DND-41 (cell line): ENCODE results near the gene PRDM2.

Experiments
- ATAC-seq: fragments of 200-7000 bp; cut with Tn5 transposase; 3 replicates; pipeline ENCODE4 v1.9.1; 2021; ENCODE audit warnings: low read depth; ENCODE audit not compliant: insufficient read depth
- DNase-seq: peaks from one replicate; pipeline ENCODE4 v3.0.0-alpha.2; 2020
- H2AFZ ChIP-seq: 2 replicates; pipeline ENCODE4 v1.6.0; 2012; ENCODE audit warnings: low read depth, low read length
- H3K27ac ChIP-seq: 2 replicates; pipeline ENCODE4 v1.5.1; 2012; ENCODE audit warnings: low read length, inconsistent platforms
- H3K27me3 ChIP-seq: fragments of 200-600 bp; sonication (generic); 2 replicates; pipeline ENCODE4 v1.6.0; 2012; ENCODE audit warnings: low read length, mild to moderate bottlenecking, inconsistent platforms; ENCODE audit not compliant: insufficient read depth, poor library complexity
- H3K36me3 ChIP-seq: 2 replicates; pipeline ENCODE4 v1.5.1; 2012; ENCODE audit warnings: low read length, inconsistent platforms; ENCODE audit not compliant: insufficient read depth
- H3K4me1 ChIP-seq: 2 replicates; pipeline ENCODE4 v1.5.1; 2012; ENCODE audit warnings: mild to moderate bottlenecking, low read length; ENCODE audit not compliant: insufficient read depth
- H3K4me2 ChIP-seq: 2 replicates; pipeline ENCODE4 v1.6.0; 2012; ENCODE audit warnings: mild to moderate bottlenecking, moderate library complexity, low read length, inconsistent platforms; ENCODE audit not compliant: insufficient read depth
- H3K4me3 ChIP-seq, 2 experiments: fragments of 200-600 bp in 1 of 2; shearing (Covaris generic) in 1 of 2; 2 replicates each; pipeline ENCODE4 v1.5.1; 2012 to 2016; ENCODE audit warnings: inconsistent platforms in 2 of 2, low read length in 2 of 2, mild to moderate bottlenecking in 2 of 2, low read depth in 1 of 2, moderate library complexity in 1 of 2
- H3K79me2 ChIP-seq: 2 replicates; pipeline ENCODE4 v1.6.0; 2012; ENCODE audit warnings: low read length, inconsistent platforms; ENCODE audit not compliant: insufficient read depth
- H3K9ac ChIP-seq: 2 replicates; pipeline ENCODE4 v1.6.0; 2012; ENCODE audit warnings: low read depth, mild to moderate bottlenecking, inconsistent platforms, low read length, moderate library complexity
- H3K9me3 ChIP-seq: 2 replicates; pipeline ENCODE4 v1.5.1; 2012; ENCODE audit warnings: low read length, moderate library complexity, mild to moderate bottlenecking, inconsistent platforms; ENCODE audit not compliant: insufficient read depth, severe bottlenecking
- H4K20me1 ChIP-seq: 2 replicates; pipeline ENCODE4 v1.6.0; 2012; ENCODE audit warnings: low read length; ENCODE audit not compliant: insufficient read depth
- EZH2 ChIP-seq: IDR thresholded peaks from 3 replicates; pipeline ENCODE4 v1.6.1; 2012; ENCODE audit warnings: borderline replicate concordance, low read depth, mild to moderate bottlenecking, moderate library complexity, low read length, inconsistent platforms; ENCODE audit not compliant: severe bottlenecking
- TF ChIP-seq, protein P1 (sequence below): IDR thresholded peaks from 2 replicates; pipeline ENCODE4 v1.5.1; 2012; ENCODE audit warnings: borderline replicate concordance, low read length, moderate library complexity, mild to moderate bottlenecking; ENCODE audit not compliant: poor library complexity, severe bottlenecking; ENCODE audit errors: extremely low read depth

The PRDM2 gene

DNA sequence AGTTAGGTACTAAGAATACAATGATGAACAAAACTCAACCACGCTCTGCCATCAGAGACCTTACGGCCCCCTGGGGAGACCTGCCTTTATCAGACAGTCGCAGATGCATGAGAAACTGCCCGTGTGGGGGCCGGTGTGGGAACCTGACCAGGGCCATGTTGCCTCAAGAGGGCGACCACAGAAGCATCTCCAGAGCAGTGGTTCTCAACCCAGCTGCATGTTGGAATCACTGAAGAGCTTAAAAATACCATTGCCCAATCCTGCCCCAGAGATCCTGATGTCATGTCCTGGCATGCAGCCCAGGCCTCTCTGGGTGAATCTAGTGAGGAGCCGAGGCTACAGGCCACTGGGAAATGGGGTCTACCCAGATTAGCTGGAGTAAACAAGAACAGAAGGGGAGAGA is 108.7 kb downstream of the PRDM2 start:
- Histone ChIP-seq H3K36me3 (no peaks in the 10 kb centered on the region), H3K4me3 (no peak overlapping the region), H3K27ac (no peak overlapping the region), H3K9ac (no peak overlapping the region), H3K79me2 (no peaks in the 10 kb centered on the region), H3K4me1 (no peaks in the 10 kb centered on the region), H4K20me1 (peaks cover 46% of the 10 kb centered on the region), H3K9me3 (no peaks in the 10 kb centered on the region), H3K4me2 (no peak overlapping the region), H2AFZ (no peak overlapping the region), H3K27me3 (no peaks in the 10 kb centered on the region)
- DNase-seq, result no peak
- ATAC-seq, result no peak
- no peak for TF ChIP-seq EZH2
- TF ChIP-seq, protein P1, sequence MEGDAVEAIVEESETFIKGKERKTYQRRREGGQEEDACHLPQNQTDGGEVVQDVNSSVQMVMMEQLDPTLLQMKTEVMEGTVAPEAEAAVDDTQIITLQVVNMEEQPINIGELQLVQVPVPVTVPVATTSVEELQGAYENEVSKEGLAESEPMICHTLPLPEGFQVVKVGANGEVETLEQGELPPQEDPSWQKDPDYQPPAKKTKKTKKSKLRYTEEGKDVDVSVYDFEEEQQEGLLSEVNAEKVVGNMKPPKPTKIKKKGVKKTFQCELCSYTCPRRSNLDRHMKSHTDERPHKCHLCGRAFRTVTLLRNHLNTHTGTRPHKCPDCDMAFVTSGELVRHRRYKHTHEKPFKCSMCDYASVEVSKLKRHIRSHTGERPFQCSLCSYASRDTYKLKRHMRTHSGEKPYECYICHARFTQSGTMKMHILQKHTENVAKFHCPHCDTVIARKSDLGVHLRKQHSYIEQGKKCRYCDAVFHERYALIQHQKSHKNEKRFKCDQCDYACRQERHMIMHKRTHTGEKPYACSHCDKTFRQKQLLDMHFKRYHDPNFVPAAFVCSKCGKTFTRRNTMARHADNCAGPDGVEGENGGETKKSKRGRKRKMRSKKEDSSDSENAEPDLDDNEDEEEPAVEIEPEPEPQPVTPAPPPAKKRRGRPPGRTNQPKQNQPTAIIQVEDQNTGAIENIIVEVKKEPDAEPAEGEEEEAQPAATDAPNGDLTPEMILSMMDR, result no peak

DNA sequence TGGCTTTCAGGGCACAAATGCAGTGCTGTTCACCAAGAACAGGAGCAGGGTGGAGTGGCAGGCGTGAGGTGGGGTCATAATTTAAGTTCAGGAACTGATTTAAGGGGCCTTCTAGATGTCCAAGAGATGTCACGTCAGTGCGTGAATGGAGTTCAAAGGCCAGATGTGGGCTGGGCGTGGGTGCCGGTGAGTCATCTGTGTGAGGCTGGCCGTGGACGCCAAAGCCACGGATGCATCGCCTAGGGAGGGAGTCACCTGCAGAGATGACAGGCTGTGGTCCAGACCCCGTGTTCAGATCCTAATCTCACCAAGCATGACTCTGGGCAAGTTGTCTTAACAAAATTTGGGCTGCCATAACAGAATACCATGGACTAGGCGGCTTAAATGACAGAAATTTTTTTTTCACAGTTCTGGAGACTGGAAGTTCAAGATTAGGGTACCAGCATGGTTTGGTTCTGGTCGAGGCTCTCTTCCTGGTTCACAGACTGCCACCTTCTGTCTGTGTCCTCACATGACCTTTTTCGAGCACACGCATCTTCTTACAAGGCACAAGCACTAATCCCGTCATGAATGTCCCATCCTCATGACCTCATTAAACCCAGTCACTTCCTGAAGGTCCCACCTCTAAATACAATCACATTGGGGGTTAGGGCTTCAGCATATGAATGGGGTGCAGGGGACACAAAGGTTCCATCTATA is 109.6 kb downstream of the PRDM2 start:
- DNase-seq, result no peak

DNA sequence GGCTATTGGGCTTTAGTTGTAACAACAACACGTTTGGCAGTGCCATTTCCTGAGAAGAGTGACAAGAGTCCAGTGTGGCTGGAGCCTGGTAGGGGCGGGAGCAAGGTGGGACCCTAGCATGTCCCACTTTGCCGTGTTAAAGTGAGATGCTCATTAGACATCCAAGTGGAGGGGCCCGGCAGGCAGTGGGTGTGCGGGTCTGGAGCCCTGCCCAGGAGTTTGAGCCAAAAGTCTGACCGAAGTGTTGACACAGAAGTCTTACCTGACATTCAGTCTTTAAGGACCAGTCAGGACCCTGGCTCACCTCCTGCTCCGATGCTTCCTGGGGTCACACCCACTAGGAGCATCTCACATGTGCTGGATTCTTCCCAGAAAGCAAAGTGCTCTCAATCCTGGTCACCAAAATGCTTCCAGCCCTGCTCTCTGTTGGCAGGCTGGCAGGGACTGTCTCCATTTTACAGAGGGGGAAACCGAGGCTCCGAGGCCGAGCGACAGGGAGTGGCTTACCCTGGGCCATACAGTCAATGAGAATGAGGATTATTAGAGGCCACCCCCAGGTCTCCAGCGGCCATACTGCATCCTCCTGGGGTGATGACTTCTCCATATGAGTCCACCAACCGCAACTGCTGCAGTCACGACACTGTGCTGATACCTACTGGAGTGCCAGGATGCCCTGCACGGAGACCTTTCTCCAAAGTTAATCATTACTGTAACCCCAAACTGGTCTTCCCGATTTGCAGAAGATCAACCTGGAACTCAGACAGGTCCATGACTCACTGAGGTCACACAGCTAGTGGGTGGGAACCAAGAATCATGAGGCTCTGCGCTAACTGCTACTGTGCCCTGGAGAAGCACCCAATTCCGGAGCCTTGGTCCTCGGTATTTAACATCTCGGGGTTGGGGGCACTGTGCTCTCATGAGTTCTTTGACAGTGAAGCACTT is 112.7 kb downstream of the PRDM2 start:
- H3K4me1 ChIP-seq, result no peaks in the 10 kb centered on the region
- no peak overlapping the region for H3K27ac ChIP-seq
- DNase-seq (no peak), ATAC-seq (no peak)
- no peak for TF ChIP-seq EZH2
- TF ChIP-seq, protein P1, result no peak
- H3K9ac ChIP-seq, result no peak overlapping the region
- H2AFZ ChIP-seq, result no peak overlapping the region
- H3K36me3 ChIP-seq, result peaks cover 5% of the 10 kb centered on the region; the same call in 1 of the 2 replicates
- no peaks in the 10 kb centered on the region for H3K27me3 ChIP-seq
- no peak overlapping the region for H3K4me2 ChIP-seq
- H3K9me3 ChIP-seq, result no peaks in the 10 kb centered on the region
- H3K79me2 ChIP-seq, result no peaks in the 10 kb centered on the region
- no peak overlapping the region for H3K4me3 ChIP-seq
- peaks cover 28% of the 10 kb centered on the region for H4K20me1 ChIP-seq

More for the DNA sequence above, 109.6 kb downstream of the PRDM2 start:
- H3K36me3 ChIP-seq, result no peaks in the 10 kb centered on the region
- no peaks in the 10 kb centered on the region for H3K9me3 ChIP-seq
- H3K9ac ChIP-seq, result no peak overlapping the region
- peaks cover 42% of the 10 kb centered on the region for H4K20me1 ChIP-seq
- H3K27ac ChIP-seq, result no peak overlapping the region
- H3K79me2 ChIP-seq, result no peaks in the 10 kb centered on the region
- no peak overlapping the region for H3K4me2 ChIP-seq
- H2AFZ ChIP-seq, result no peak overlapping the region
- TF ChIP-seq, protein P1, result peak; percentile 21
- no peak for TF ChIP-seq EZH2
- no peaks in the 10 kb centered on the region for H3K27me3 ChIP-seq
- no peak for ATAC-seq
- H3K4me3 ChIP-seq, result no peak overlapping the region
- no peaks in the 10 kb centered on the region for H3K4me1 ChIP-seq
